ENCODE data around the gene SAMD10.

SAMD10 gene

GRCh38 chr20:63958471-63958870, 21.0 kb downstream of the SAMD10 start:
- Mint-ChIP-seq H3K9me3 (no peaks in the 10 kb centered on the region), H3K27me3 (ENCODE audit: low read depth) (no peaks in the 10 kb centered on the region), H3K4me1 (ENCODE audit: low read depth) (peaks cover 19% of the 10 kb centered on the region), H3K4me3 (peak overlapping the region; percentile 42), H3K36me3 (ENCODE audit: low read depth) (peaks cover 11% of the 10 kb centered on the region), H3K27ac (no peak overlapping the region)

- Mint-ChIP-seq H3K36me3 (ENCODE audit: low read depth) (peaks cover 10% of the 10 kb centered on the region), H3K27me3 (ENCODE audit: low read depth) (no peaks in the 10 kb centered on the region), H3K4me1 (ENCODE audit: low read depth) (peaks cover 19% of the 10 kb centered on the region), H3K4me3 (peak overlapping the region; percentile 71), H3K9me3 (no peaks in the 10 kb centered on the region), H3K27ac (peak overlapping the region; percentile 75)
These were observed 21.6 kb downstream of the SAMD10 start for GRCh38 chr20:63957690-63958441.

- H3K4me1 Mint-ChIP-seq (ENCODE audit: low read depth) = peaks cover 19% of the 10 kb centered on the region
- H3K9me3 Mint-ChIP-seq = no peaks in the 10 kb centered on the region
- H3K27me3 Mint-ChIP-seq (ENCODE audit: low read depth) = no peaks in the 10 kb centered on the region
- H3K27ac Mint-ChIP-seq = peak overlapping the region; percentile 75
- peak overlapping the region; percentile 71 for H3K4me3 Mint-ChIP-seq
- H3K36me3 Mint-ChIP-seq (ENCODE audit: low read depth) = peaks cover 6% of the 10 kb centered on the region
These were observed 22.3 kb downstream of the SAMD10 start for GRCh38 chr20:63957004-63957689.

GRCh38 chr20:63956664-63957003, 22.8 kb downstream of the SAMD10 start:
- Mint-ChIP-seq H3K9me3 (no peaks in the 10 kb centered on the region), H3K4me3 (peak overlapping the region; percentile 76), H3K4me1 (ENCODE audit: low read depth) (peaks cover 19% of the 10 kb centered on the region), H3K27me3 (ENCODE audit: low read depth) (no peaks in the 10 kb centered on the region), H3K27ac (peak overlapping the region; percentile 82), H3K36me3 (ENCODE audit: low read depth) (peaks cover 5% of the 10 kb centered on the region)

GRCh38 chr20:63955827-63956663, 23.4 kb downstream of the SAMD10 start, which contains the start of gene UCKL1:
UCKL1 (minus strand) TSS chr20:63956416; CDS start chr20:63956372, 44 bp downstream.
- Mint-ChIP-seq H3K9me3 (no peaks in the 10 kb centered on the region), H3K27me3 (ENCODE audit: low read depth) (no peaks in the 10 kb centered on the region), H3K27ac (peak within 1 kb of the TSS; percentile 82), H3K4me1 (ENCODE audit: low read depth) (peaks cover 19% of the 10 kb centered on the region), H3K36me3 (ENCODE audit: low read depth) (no peaks in the 10 kb centered on the region), H3K4me3 (peak within 1 kb of the TSS; percentile 80)

- H3K27me3 Mint-ChIP-seq (ENCODE audit: low read depth) = no peaks in the 10 kb centered on the region
- H3K4me3 Mint-ChIP-seq = peak overlapping the region; percentile 80
- peaks cover 19% of the 10 kb centered on the region for H3K4me1 Mint-ChIP-seq (ENCODE audit: low read depth)
- H3K9me3 Mint-ChIP-seq = no peaks in the 10 kb centered on the region
- H3K36me3 Mint-ChIP-seq (ENCODE audit: low read depth) = no peaks in the 10 kb centered on the region
- H3K27ac Mint-ChIP-seq = peak overlapping the region; percentile 15
These were observed 24.1 kb downstream of the SAMD10 start for GRCh38 chr20:63955281-63955826.

GRCh38 chr20:63953764-63954429, 25.5 kb downstream of the SAMD10 start:
- Mint-ChIP-seq H3K9me3 (no peaks in the 10 kb centered on the region), H3K27ac (peak overlapping the region; percentile 55), H3K36me3 (ENCODE audit: low read depth) (no peaks in the 10 kb centered on the region), H3K4me1 (ENCODE audit: low read depth) (peaks cover 21% of the 10 kb centered on the region), H3K27me3 (ENCODE audit: low read depth) (no peaks in the 10 kb centered on the region), H3K4me3 (peak overlapping the region; percentile 68)

- Mint-ChIP-seq H3K27me3 (ENCODE audit: low read depth) (no peaks in the 10 kb centered on the region), H3K27ac (no peak overlapping the region), H3K9me3 (peaks cover 4% of the 10 kb centered on the region), H3K4me3 (no peak overlapping the region), H3K36me3 (ENCODE audit: low read depth) (peaks cover 2% of the 10 kb centered on the region), H3K4me1 (ENCODE audit: low read depth) (peaks cover 29% of the 10 kb centered on the region)
These were observed 26.7 kb downstream of the SAMD10 start for GRCh38 chr20:63952769-63953168.

- Mint-ChIP-seq H3K4me3 (no peak overlapping the region), H3K9me3 (peaks cover 4% of the 10 kb centered on the region), H3K4me1 (ENCODE audit: low read depth) (peaks cover 30% of the 10 kb centered on the region), H3K27ac (no peak overlapping the region), H3K36me3 (ENCODE audit: low read depth) (peaks cover 2% of the 10 kb centered on the region), H3K27me3 (ENCODE audit: low read depth) (no peaks in the 10 kb centered on the region)
These were observed 27.3 kb downstream of the SAMD10 start for GRCh38 chr20:63952210-63952535.

GRCh38 chr20:63951398-63952209, 27.8 kb downstream of the SAMD10 start:
- no peak overlapping the region for H3K4me3 Mint-ChIP-seq
- H3K36me3 Mint-ChIP-seq (ENCODE audit: low read depth) = peaks cover 2% of the 10 kb centered on the region
- peaks cover 33% of the 10 kb centered on the region for H3K4me1 Mint-ChIP-seq (ENCODE audit: low read depth)
- H3K9me3 Mint-ChIP-seq = peaks cover 4% of the 10 kb centered on the region
- no peaks in the 10 kb centered on the region for H3K27me3 Mint-ChIP-seq (ENCODE audit: low read depth)
- H3K27ac Mint-ChIP-seq = no peak overlapping the region

GRCh38 chr20:63950701-63951397, 28.6 kb downstream of the SAMD10 start:
- Mint-ChIP-seq H3K9me3 (peaks cover 4% of the 10 kb centered on the region), H3K27me3 (ENCODE audit: low read depth) (no peaks in the 10 kb centered on the region), H3K27ac (no peak overlapping the region), H3K36me3 (ENCODE audit: low read depth) (peaks cover 2% of the 10 kb centered on the region), H3K4me1 (ENCODE audit: low read depth) (peaks cover 33% of the 10 kb centered on the region), H3K4me3 (no peak overlapping the region)

GRCh38 chr20:63947638-63948456, 31.6 kb downstream of the SAMD10 start:
- H3K4me1 Mint-ChIP-seq (ENCODE audit: low read depth) = peaks cover 22% of the 10 kb centered on the region
- H3K36me3 Mint-ChIP-seq (ENCODE audit: low read depth) = peaks cover 2% of the 10 kb centered on the region
- H3K9me3 Mint-ChIP-seq = peaks cover 4% of the 10 kb centered on the region
- H3K27ac Mint-ChIP-seq = peak overlapping the region; percentile 91
- peak overlapping the region; percentile 81 for H3K4me3 Mint-ChIP-seq
- H3K27me3 Mint-ChIP-seq (ENCODE audit: low read depth) = no peaks in the 10 kb centered on the region
